Stomach (tissue), 4 donors: ENCODE data around the gene CERT1.

Experiments
- EP300 ChIP-seq: sonication (generic); formaldehyde crosslinking; IDR thresholded peaks from one replicate; pipeline ENCODE4 v1.6.1; 2017; ENCODE audit warnings: antibody characterized with exemption
- POLR2A ChIP-seq, 4 donors: fragments of 450-650 bp; IDR thresholded peaks; one replicate each; pipeline ENCODE4 v1.6.1; 2016; ENCODE audit warnings: antibody characterized with exemption in 4 of 4, control low read depth in 2 of 4, mild to moderate bottlenecking in 1 of 4, moderate library complexity in 1 of 4
- POLR2AphosphoS5 ChIP-seq, 3 donors: sonication (generic); formaldehyde crosslinking; IDR thresholded peaks; one replicate each; pipeline ENCODE4 v1.6.1; 2016; ENCODE audit warnings: antibody characterized with exemption in 3 of 3

DNA sequence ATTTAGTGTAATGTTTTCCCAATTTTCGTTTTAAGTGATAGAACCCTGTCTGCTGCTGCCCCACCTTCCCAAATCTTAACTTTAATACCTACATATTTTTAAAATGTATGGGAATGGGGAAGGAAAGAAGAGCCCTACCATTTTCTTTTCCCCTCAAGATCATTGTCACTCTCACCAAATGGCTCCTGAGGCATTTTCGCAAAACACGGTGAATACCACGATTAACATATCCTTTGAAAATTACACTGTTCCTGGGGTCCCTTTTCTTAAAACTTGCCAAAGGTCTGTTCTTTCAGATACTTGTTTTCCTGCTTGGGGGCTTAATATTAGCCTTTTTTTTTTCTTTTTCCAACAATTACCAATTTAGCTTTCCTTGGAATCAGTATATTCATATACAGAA, 36.1 kb downstream of the CERT1 start:
- TF ChIP-seq POLR2A (IDR thresholded peaks at IDR 0.05) = no peak
- TF ChIP-seq POLR2AphosphoS5 (IDR thresholded peaks at IDR 0.05) = no peak
- no peak for TF ChIP-seq EP300
